ENCODE data around the gene COL26A1.
"Not testable (repeated sequence)": the region's sequence is repeated elsewhere in the genome, so short reads cannot be mapped to it uniquely, and the experiment has no call there.

The COL26A1 gene

DNA sequence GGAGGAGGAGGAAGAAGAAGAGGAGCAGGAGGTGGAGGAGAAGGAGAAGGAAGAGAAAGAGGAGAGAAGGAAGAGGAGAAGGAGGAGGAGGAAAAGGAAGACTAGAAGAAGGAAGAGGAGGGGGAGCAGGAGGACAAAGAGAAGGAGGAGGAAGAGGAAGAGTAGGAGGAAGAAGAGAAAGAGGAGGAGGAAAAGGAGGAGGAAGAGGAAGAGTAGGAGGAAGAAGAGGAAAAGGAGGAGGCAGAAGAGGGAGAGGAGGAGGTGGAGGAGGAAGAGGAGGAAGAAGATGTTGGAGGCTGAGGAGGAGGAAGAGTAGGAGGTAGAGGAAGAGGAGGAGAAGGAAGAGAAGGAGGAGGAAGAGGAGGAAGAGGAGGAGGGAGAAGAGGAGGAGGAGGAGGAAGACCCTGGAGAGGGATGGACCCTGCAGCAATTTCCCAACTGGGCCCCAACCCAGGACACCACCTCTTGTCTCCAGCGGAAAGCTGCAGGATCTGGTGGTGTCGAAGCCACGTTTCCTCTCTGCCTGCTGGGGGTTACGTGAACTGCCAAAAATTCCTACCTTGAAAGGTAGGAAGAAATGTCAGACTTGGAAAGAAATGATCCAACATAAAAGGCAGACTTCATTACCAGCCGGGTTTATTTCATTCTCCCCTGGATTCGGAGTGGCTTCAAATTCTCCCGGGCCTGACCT is 38.9 kb downstream of the COL26A1 start:
- no peak for DNase-seq (ENCODE audit: low read depth in 3 of 3, low spot score in 1 of 3)

DNA sequence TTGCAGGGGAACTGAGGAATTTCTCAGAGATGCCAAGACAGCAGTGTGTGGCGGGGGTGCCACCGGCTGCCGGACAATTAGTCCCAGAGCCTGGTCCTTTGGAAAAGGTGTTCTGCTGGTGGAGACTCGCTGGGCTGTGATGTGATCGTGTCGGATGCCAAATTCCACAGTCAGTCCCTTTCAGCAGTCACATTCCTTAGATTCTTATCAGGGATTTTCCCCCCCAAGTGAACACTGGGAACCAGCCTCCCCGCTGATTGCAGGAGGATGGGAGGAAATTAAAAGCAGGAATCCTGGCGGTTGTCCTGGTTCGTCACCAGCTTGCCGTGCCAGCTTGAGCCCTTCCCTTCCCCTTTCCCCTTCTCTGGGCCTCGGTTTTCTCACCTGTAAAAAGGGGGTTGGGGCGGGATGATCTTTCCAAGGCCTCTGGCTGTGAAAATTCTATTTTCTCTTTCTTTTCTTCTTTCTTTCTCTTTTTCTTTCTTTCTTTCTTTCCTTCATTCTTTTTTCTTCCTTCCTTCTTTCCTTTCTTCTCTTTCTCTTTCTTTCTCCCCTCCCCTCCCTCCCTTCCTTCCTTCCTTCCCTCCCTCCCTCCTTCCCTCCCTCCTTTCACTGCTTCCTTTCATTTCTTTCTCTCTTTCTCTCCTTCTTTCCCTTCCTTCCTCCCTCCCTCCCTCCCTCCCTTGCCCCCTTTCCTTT is 39.6 kb downstream of the COL26A1 start:
- no peak for DNase-seq (ENCODE audit: low read depth in 3 of 3, low spot score in 1 of 3)

DNA sequence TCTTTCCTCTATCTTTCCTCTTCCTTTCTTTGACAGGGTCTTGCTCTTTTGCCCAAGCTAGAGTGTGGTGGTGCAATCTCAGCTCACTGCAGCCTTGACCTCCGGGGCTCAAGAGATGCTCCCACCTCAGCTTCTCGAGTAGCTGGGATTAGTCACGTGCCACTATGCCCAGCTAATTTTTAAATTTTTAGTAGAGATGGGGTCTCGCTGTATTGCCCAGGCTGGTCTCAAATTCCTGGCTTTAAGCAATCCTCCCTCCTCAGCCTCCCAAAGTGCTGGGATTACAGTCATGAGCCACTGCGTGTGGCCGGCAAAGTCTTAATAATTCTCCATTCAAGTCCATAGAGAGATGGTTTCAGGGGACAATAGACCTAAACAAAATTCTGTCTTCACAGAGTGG is 40.2 kb downstream of the COL26A1 start:
- DNase-seq (ENCODE audit: low read depth in 3 of 3, low spot score in 1 of 3) = no peak

DNA sequence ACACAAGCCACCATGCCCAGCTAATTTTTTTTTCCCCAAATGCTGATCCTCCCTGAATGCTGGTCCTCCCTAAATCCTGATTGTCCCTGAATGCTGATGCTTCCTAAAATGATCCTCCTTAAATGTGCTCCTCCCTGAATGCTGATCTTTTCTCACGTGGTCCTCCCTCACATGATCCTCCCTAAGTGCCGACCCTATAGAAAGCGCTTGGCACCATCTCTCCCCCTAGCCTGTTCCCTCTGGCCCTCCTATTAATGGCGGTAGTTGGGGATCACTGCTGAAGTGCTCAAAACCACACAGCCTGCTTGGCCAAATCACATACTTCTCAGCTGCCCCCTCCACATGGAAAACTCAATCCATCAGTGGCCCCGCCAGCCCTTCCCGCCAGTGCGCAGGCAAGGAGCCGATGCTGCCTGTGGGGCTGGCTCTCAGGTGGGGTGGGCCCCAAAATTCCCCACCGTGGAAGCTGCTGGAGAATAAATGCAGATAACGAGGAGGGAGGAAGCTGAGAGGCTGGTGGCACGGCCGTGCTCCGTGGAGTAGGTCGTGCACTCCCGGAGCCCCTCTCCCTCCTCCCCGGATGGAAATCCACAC is 42.9 kb downstream of the COL26A1 start:
- no peak for DNase-seq (ENCODE audit: low read depth in 3 of 3, low spot score in 1 of 3)

DNA sequence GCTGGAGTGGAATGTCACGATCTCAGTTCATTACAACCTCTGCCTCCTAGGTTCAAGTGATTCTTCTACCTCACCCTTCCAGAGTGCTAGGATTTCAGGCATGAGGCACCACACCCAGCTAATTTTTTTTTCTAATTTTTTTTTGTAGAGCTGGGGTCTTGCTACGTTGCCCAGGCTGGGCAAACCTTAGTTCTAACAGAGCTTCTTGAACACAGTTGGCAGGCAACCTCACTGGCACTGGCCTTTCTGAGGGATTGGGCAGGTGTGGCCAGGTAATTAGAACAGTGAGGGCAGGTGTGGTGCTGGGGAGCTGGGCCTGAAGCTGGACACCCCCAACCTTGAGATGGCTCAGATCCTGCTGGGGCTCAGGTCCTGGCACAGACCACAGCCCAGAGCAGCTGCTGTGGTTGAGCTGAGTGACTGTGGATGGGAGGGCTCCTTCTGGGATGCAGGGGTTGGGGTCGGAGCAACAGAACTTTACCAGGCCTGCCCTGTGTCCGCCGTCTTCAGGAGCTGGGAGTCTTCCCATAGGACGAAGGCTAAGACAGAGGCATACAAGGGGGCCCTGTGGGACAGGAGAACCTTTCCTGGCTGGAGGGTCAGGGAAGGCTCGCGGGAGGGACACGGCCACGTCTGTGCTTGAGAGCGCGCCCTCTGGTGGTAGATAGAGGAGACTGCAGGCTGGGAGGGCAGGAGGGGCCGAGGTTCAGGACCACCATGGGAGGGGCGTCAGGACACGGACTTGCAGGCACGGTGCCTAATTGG is 48.2 kb downstream of the COL26A1 start:
- peak in 2 of 3 donors; percentile 10 to 12 for DNase-seq (ENCODE audit: low read depth in 3 of 3, low spot score in 1 of 3)

DNA sequence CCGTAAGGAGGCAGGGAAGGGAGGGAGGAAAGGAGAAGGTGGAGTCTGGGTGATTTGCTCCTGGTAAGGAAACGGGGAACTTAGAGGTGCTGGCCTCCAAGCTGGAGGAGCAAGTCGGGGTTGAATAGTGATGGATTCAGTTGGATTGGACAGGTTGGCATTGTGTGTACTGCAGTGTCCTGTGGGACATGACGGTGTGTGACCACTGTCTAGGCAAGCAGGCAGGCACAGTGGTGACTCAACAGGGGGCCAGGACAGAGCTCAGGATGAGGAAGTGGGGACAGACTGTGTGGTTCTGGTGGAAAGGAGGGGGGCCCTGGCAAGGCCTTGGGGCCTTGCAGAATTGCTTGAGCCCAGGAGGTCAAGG is 48.8 kb downstream of the COL26A1 start:
- no peak for DNase-seq (ENCODE audit: low read depth in 3 of 3, low spot score in 1 of 3)

DNA sequence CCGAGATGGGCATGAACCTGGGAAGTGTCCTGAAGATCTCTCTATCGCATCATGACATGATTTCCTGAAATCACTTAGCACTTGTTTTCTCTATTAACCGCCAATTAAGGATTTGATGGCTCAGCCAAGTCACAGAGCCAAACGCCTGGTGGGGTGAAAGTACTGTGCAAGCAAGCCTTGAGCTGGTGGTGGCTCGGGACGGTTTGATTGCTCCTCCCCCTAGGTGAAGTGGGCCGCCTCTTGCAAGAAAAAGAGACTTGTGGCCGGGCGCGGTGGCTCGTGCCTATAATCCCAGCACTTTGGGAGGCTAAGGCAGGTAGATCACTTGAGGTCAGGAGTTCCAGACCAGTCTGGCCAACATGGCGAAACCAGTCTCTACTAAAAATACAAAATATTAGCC is 50.3 kb downstream of the COL26A1 start:
- DNase-seq (ENCODE audit: low read depth in 3 of 3, low spot score in 1 of 3) = no peak

DNA sequence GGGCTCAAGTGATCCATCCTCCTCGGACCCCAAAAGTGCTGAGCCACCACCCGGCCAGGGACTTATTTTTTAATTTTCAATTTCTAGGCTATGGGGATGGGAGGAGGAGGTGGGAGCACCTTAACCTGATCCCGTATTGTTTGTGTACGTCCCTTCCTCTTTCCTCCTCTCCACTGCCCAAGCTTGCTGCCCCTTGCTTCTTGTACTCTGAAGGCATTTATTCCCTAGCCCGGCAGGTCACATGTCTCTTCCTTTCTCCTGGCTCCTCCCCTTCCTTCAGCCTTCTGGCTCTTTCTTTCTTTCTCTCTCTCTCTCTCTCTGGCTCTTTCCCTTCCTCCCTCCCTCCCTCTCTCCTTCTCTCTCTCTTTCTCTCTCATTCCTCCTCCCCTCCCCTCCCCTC is 56.0 kb downstream of the COL26A1 start:
- DNase-seq (ENCODE audit: low read depth in 3 of 3, low spot score in 1 of 3) = no peak

DNA sequence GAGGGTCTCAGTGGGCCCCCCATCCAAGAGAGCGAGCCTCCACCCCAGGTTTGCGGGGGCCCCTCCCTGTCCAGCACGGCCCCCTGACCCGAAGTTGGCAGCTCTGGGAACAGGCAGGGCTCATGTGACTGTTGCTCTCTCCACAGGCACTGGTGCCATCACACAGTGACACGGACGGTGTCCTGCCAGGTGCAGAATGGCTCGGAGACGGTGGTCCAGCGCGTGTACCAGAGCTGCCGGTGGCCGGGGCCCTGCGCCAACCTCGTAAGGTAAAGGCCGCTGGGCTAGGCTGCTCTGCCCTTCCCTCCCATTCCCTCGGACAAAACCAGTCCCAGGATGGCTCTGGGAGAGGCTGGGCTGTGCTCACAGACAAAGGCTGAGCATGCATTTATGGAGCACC is 57.2 kb downstream of the COL26A1 start:
- DNase-seq (ENCODE audit: low read depth in 3 of 3, low spot score in 1 of 3) = no peak

DNA sequence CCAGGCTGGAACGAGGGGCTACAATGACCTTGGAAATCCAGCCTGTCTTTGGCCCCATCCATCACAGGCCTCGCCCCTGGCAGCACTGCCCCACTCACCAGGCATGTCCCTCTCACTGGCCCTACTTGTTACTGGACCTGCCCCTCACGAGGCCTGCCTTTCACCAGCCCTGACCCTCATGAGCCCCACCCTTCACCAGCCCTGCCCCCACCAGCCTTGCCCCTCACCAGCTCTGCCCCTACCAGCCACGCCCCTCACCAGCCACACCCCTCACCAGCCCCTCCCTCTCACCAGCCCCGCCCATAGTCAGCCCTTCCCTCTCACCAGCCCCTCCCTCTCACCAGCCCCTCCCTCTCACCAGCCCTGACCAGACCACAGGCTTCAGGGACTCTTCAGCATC is 57.8 kb downstream of the COL26A1 start:
- no peak for DNase-seq (ENCODE audit: low read depth in 3 of 3, low spot score in 1 of 3)

DNA sequence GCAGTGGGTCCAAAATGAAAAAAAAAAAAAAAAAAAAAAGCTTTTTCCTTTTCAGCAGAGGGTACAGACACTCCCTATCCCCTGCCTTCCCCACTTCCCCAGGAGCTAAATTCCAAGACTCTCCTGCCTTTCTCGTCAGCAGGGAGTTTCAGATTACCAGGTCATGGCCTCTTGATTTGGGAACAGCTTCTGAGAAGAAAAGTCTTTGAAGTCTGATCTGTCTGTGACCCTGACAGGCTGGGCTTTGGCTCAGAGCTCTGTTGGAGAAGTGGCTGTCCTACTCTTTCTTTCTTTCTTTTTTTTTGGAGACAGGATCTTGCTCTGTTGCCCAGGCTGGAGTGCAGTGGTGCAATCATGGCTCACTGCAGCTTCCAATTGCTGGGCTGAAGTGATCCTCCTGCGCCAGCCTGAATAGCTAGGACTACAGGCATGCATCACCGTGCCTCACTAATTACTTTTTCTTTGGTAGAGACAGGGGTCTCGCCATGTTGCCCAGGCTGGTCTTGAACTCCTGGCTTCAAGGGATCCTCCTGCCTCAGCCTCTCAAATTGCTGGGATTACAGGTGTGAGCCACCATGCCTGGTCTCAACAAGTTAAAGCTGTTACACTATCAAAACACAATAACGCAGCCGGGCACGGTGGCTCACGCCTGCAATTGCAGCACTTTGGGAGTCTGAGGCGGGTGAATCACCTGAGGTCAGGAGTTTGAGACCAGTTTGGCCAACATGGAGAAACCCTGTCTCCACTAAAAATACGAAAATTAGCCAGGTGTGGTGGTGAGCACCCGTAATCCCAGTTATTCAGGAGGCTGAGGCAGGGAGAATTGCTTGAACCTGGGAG is 59.9 kb downstream of the COL26A1 start:
- no peak for DNase-seq (ENCODE audit: low read depth in 3 of 3, low spot score in 1 of 3)

DNA sequence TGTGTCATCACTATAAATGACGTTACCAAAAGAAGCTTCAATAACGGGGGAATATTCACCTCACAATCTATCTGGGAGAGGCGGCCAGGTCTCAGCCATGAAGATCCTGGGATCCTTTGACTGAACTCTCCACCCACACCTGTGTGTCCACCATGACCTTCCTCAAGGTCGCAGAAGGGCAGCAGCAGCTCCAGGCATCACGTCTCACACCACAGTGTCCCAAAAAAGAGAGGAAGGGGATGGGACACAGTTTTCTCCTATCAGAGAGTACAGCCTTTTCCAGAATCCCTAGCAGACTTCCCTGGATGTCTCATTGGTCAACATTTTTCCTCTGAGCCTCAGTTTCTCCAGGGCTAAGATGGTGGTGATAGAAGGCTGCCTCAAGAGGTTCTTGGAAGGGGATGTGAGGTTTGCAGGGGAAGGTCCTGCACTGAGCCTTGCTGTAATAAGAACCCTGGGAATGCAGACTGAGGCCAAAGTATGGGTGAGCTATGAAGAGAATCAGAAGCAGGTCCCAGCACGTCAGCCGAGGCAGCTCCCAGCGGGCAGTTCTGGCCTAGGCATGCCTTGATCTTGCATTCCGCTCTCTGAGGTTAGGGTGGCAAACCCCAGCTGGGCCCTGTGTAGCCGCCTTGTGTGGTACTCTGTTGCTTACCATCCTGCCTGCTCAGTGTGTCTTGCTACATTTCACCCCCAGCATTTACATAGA is 63.8 kb downstream of the COL26A1 start:
- no peak for DNase-seq (ENCODE audit: low read depth in 3 of 3, low spot score in 1 of 3)

DNA sequence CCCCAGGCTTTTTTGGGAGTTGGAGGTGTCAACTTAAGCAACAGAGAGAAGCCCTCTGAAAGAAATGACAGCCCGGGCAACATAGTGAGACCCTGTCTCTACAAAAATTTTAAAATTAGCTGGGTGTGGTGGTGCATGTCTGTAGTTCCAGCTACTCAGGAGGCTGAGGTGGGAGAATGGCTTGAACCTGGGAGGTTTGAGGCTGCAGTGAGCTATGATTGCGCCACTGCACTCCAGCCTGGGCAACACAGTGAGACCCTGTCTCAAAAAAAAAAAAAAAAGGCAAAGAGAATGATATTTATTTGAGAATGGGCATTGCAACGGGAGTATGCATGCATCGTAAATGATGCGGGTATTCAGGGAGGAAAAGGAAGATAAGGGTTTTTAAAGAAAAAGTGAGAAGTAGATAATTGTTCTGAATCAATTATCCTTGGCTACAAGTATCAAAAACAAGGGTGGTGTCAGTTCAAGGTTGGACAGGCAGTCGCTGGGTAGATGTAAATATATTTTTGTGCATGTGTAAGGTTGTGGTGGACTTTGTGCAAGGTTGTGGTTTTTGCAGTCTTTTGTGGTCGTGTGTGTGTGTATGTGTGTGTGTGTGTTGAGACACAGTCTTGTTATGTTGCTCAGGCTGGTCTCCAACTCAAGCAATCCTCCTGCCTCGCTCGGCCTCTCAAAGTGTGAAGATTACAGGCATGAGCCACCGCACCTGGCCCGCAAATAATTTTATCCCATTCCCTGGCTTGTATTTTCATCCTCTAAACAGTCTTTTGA is 65.6 kb downstream of the COL26A1 start:
- no peak for DNase-seq (ENCODE audit: low read depth in 3 of 3, low spot score in 1 of 3)

DNA sequence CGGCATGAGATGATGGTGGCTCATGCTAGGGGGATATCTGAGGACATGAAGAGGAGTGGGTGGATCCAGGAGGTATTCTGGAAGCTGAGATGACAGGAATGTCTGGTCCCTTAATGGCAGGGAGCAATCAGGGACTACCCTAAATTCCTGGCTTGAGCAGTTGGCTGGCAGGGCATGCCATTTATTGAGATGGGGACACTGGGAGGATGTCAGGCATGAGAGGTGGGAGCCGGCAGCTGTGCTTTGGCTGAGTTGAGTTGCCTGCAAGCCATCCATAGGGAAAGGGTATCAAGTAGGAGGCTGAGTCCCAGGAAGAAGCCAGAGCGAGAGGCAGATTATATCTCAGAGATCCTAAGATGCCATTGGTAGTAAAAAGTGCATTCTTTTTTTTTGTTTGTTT is 69.6 kb downstream of the COL26A1 start:
- no peak for DNase-seq (ENCODE audit: low read depth in 3 of 3, low spot score in 1 of 3)

DNA sequence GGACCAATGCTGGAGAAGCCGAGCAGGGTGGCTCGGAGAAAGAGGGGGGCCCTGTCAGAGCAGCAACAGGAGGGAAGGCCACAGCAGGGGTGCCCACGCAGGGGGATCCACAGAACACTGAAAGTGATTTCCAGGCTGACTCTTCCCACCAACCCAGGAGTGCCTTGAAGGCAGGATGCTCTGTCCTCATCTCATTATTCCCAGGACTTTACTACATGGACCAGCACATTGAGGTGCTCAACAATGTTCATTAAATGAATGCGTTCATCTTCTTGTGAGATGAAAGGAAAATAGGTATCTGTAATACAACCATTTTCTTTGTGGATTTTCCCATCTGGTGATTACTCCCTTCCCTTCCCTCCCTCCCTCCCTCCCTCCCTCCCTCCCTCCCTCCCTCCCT is 71.0 kb downstream of the COL26A1 start:
- DNase-seq (ENCODE audit: low read depth in 3 of 3, low spot score in 1 of 3) = no peak

DNA sequence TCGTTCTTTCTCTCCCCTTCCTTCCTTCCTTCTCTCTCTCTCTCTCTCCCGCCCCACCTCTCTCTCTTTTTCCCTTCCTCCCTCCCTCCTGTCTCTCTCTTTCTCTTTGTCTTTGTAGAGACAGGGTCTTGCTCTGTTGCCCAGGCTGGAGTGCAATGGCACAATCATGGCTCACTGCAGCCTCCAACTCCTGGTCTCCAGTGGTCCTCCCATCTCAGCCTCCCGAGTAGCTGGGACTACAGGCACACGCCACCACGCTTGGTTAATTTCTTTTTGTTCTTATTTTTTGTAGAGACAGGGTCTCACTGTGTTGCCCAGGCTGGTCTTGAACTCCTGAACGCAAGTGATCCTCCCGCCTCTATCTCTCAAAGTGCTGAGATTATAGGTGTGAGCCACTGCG is 71.5 kb downstream of the COL26A1 start:
- DNase-seq (ENCODE audit: low read depth in 3 of 3, low spot score in 1 of 3) = not testable (repeated sequence)

DNA sequence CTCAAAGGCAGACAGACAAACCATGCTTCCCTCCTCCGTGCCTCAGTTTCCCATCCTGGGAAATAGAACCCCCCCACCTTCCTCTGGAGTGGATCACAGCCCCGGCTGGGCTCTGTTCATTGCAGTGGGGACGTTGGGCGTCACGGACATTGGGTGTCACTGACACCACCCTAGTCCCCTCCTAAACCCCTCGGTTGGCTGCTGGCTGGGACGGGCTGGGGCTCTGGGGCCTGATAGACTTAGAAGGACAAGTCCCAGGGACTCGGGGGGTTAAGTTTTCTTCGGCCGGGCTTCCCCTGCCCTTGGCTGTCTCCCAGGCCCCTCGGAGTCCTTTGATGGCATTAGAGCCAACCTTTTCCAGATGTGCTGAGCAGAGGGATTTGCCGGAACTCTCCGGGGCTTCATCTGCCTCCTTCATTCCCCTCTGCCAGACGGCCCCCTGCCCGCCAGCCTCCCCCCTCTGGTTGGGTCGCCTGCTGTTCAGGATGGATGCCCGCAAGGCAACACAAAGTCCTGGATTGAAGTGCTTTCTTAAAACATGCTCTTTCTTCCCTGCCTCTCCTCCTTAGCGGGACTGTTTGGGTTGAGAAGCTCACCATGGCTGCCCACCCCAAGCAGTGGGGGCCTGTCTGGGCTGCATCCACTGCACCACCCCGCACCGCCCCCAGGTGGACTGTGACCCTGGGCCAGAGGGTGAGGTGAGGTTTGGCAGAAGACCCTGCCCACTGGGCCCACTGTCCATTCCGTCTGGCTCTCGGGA is 73.0 kb downstream of the COL26A1 start:
- no peak for DNase-seq (ENCODE audit: low read depth in 3 of 3, low spot score in 1 of 3)

DNA sequence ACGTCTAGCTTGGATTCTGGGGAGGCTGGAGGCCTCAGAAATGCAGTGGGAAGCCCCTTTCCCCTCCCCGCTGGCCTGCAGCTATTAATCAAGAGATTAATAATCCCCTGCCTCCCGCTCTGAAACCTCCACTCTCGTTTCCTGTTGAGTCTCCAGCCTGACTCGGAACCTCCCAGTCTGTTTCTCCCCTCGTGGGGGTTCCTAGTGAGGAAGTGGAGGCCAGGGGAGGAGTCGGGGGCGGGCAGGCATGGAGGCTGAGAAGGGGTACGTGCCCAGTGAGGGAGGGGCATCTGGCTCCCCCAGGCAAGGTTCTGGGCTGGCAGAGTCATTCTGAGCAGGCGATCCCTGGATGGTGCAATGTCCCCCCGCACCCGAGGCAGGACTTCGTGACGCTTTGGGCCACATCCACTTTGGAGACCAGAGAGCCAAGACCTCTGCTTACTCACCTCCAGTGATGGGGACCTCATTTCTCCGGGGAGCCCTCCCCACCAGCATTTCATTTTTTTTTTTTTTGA is 73.6 kb downstream of the COL26A1 start:
- DNase-seq (ENCODE audit: low read depth in 3 of 3, low spot score in 1 of 3) = no peak

Measured in stimulated activated CD4-positive, alpha-beta T cell treated with anti-CD3 and anti-CD28 coated beads, TNF-alpha, amount 100 ng/mL, for 1 hour (primary cell).